Testis (tissue), 3 donors: ENCODE results near the gene ARL13A. TPM values are rescaled to one million over a fixed set of nuclear protein-coding genes. Genes with fewer than 3 reads are reported as not detected.

Experiments
- DNase-seq: peaks from one replicate; pipeline ENCODE4 v3.0.0-alpha.2; 2019
- H3K27ac ChIP-seq, 2 donors: fragments of 200-600 bp; sonication (generic); one replicate each; pipeline ENCODE4 v1.5.1; 2019
- H3K27me3 ChIP-seq: fragments of 200-600 bp; sonication (generic); one replicate; pipeline ENCODE4 v1.5.1; 2019
- H3K36me3 ChIP-seq: fragments of 200-600 bp; sonication (generic); one replicate; pipeline ENCODE4 v1.5.1; 2017; ENCODE audit warnings: low read depth; ENCODE audit errors: missing control alignments
- H3K4me1 ChIP-seq: fragments of 200-600 bp; sonication (generic); one replicate; pipeline ENCODE4 v1.5.1; 2019
- H3K4me3 ChIP-seq, 2 donors: fragments of 200-600 bp; sonication (generic); one replicate each; pipeline ENCODE4 v1.5.1; 2017 to 2019
- H3K9me3 ChIP-seq: fragments of 200-600 bp; sonication (generic); one replicate; pipeline ENCODE4 v1.5.1; 2017
- CTCF ChIP-seq, 3 experiments: fragments of 450-650 bp in 2 of 3; fragments of 200-600 bp in 1 of 3; sonication (generic) in 1 of 3; IDR thresholded peaks; one replicate each; pipeline ENCODE4 v1.5.1; 2016 to 2019; ENCODE audit warnings: antibody characterized with exemption in 3 of 3, mild to moderate bottlenecking in 2 of 3, moderate library complexity in 1 of 3
- POLR2A ChIP-seq: fragments of 450-650 bp; IDR thresholded peaks from one replicate; pipeline ENCODE4 v1.6.1; 2017; ENCODE audit warnings: antibody characterized with exemption, mild to moderate bottlenecking, moderate library complexity
- WGBS, 2 donors: methylation state at CpG; one replicate each; pipeline ENCODE4 v1.1.5; 2018; 5-methylcytosine and 5-hydroxymethylcytosine counted together
- intact Hi-C: fragments of 100-400 bp; cut with DNase I; formaldehyde crosslinking; loops from one replicate; pipeline ENCODE4 v1.15.1; 2023; ENCODE audit warnings: low total_unique reads
- polyA plus RNA-seq: library from polyadenylated mRNA; stranded (reverse); fragments of 350-450 nt; fragmentation: Illumina TruSeq; extraction: RNeasy Lipid Tissue Mini Kit (QIAGEN cat#74804); gene quantifications from one replicate; pipeline ENCODE4 v1.2.3, GENCODE V29; 2014; ENCODE audit warnings: low read depth, low replicate concordance; ENCODE audit not compliant: insufficient read depth
- total RNA-seq, 2 donors: library from RNA; depleted of rRNA; stranded (reverse); fragments of >200 nt; gene quantifications; one replicate each; pipeline ENCODE4 v1.2.3, GENCODE V29; 2016

ARL13A gene
- total and polyA plus RNA-seq, 3 donors from 2014 or later = 4.5 to 13.2 (median 7.3) TPM

GRCh38 chrX:100948557-100948956 lies 21.0 kb upstream of the ARL13A start:
- Histone ChIP-seq H3K27ac (no peak overlapping the region), H3K36me3 (no peaks in the 10 kb centered on the region), H3K27me3 (no peaks in the 10 kb centered on the region), H3K4me3 (no peak overlapping the region), H3K9me3 (no peaks in the 10 kb centered on the region), H3K4me1 (no peaks in the 10 kb centered on the region)
- DNase-seq = no peak
- intact Hi-C loops = no loop called here
- TF ChIP-seq CTCF (IDR thresholded peaks at IDR 0.05) = no peak
- no CpG with 5 or more reads among the region's 1 CpG for WGBS, 2 donors

- intact Hi-C loops = no loop called here
- H3K27me3 ChIP-seq = no peaks in the 10 kb centered on the region
- no peaks in the 10 kb centered on the region for H3K36me3 ChIP-seq
- H3K9me3 ChIP-seq = no peaks in the 10 kb centered on the region
- WGBS, 2 donors = 75 to 90% methylated on average over 3 of the region's 3 CpGs
- no peak for DNase-seq
- H3K4me3 ChIP-seq = no peak overlapping the region
- TF ChIP-seq CTCF (IDR thresholded peaks at IDR 0.05) = no peak
- no peak for TF ChIP-seq POLR2A
- H3K4me1 ChIP-seq = no peaks in the 10 kb centered on the region
- H3K27ac ChIP-seq = no peak overlapping the region
Observed at GRCh38 chrX:100962811-100963210, 6.7 kb upstream of the ARL13A start.

- Histone ChIP-seq H3K4me3 (no peak overlapping the region), H3K4me1 (no peaks in the 10 kb centered on the region), H3K36me3 (no peaks in the 10 kb centered on the region), H3K27me3 (no peaks in the 10 kb centered on the region), H3K9me3 (no peaks in the 10 kb centered on the region), H3K27ac (no peak overlapping the region)
- intact Hi-C loops = no loop called here
- TF ChIP-seq CTCF (IDR thresholded peaks at IDR 0.05) (no peak), POLR2A (no peak)
- no peak for DNase-seq
Observed at GRCh38 chrX:100964362-100964761, 5.1 kb upstream of the ARL13A start.

GRCh38 chrX:100969936-100970335 lies 428 bp downstream of the ARL13A start:
- no peaks in the 10 kb centered on the region for H3K36me3 ChIP-seq
- TF ChIP-seq POLR2A (no peak), CTCF (IDR thresholded peaks at IDR 0.05) (no peak)
- no peaks in the 10 kb centered on the region for H3K9me3 ChIP-seq
- H3K4me3 ChIP-seq = no peak overlapping the region
- WGBS, 2 donors = 86 to 92% methylated on average over 1 of the region's 1 CpG
- no peaks in the 10 kb centered on the region for H3K4me1 ChIP-seq
- DNase-seq = no peak
- no peak overlapping the region for H3K27ac ChIP-seq
- H3K27me3 ChIP-seq = no peaks in the 10 kb centered on the region
- intact Hi-C loops = no loop called here

- no peak overlapping the region for H3K4me3 ChIP-seq
- no peaks in the 10 kb centered on the region for H3K27me3 ChIP-seq
- intact Hi-C loops = no loop called here
- TF ChIP-seq CTCF (IDR thresholded peaks at IDR 0.05) = no peak
- H3K27ac ChIP-seq = no peak overlapping the region
- no peak for DNase-seq
- H3K9me3 ChIP-seq = no peaks in the 10 kb centered on the region
- H3K4me1 ChIP-seq = no peaks in the 10 kb centered on the region
- no peaks in the 10 kb centered on the region for H3K36me3 ChIP-seq
- 40 to 91% methylated on average over 10 to 18 of the region's 19 CpGs for WGBS, 2 donors
Observed at GRCh38 chrX:100973411-100973810, 3.9 kb downstream of the ARL13A start.
